Lower leg skin (tissue), 3 donors: Measurements from ENCODE around the gene EEF1G.

Experiments used
- POLR2A ChIP-seq, 2 donors: fragments of 450-650 bp; IDR thresholded peaks; one replicate each; pipeline ENCODE4 v1.6.1; 2016 to 2017; ENCODE audit warnings: antibody characterized with exemption in 2 of 2, mild to moderate bottlenecking in 1 of 2, moderate library complexity in 1 of 2
- TF ChIP-seq, protein P1 (sequence below), 3 donors: fragments of 450-650 bp; IDR thresholded peaks; one replicate each; pipeline ENCODE4 v1.5.1; 2016; ENCODE audit warnings: antibody characterized with exemption in 3 of 3, mild to moderate bottlenecking in 3 of 3, moderate library complexity in 2 of 3

GRCh38 chr11:62565100-62565802 lies 8.4 kb downstream of the EEF1G start:
- TF ChIP-seq, protein P1, sequence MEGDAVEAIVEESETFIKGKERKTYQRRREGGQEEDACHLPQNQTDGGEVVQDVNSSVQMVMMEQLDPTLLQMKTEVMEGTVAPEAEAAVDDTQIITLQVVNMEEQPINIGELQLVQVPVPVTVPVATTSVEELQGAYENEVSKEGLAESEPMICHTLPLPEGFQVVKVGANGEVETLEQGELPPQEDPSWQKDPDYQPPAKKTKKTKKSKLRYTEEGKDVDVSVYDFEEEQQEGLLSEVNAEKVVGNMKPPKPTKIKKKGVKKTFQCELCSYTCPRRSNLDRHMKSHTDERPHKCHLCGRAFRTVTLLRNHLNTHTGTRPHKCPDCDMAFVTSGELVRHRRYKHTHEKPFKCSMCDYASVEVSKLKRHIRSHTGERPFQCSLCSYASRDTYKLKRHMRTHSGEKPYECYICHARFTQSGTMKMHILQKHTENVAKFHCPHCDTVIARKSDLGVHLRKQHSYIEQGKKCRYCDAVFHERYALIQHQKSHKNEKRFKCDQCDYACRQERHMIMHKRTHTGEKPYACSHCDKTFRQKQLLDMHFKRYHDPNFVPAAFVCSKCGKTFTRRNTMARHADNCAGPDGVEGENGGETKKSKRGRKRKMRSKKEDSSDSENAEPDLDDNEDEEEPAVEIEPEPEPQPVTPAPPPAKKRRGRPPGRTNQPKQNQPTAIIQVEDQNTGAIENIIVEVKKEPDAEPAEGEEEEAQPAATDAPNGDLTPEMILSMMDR (IDR thresholded peaks at IDR 0.05), result no peak
- TF ChIP-seq POLR2A (IDR thresholded peaks at IDR 0.05), result no peak
